Thyroid gland (tissue), 4 donors: ENCODE data around the gene SLC38A3. TPM values are rescaled to one million over a fixed set of nuclear protein-coding genes. Genes with fewer than 3 reads are reported as not detected.
A peak's percentile ranks its signal among the peaks of the same experiment; 100 is the strongest.

Experiments
- DNase-seq, 2 donors: peaks; one replicate each; pipeline ENCODE4 v3.0.0-alpha.2; 2019
- H3K27ac ChIP-seq, 3 donors: fragments of 200-600 bp; sonication (generic); 1 replicate in 2 of 3; 2 replicates in 1 of 3; pipeline ENCODE4 v1.5.1; 2016 to 2019; ENCODE audit warnings: mild to moderate bottlenecking in 1 of 3, moderate library complexity in 1 of 3
- H3K27me3 ChIP-seq: fragments of 200-600 bp; sonication (generic); one replicate; pipeline ENCODE4 v1.5.1; 2019
- H3K36me3 ChIP-seq, 2 donors: fragments of 200-600 bp; sonication (generic); one replicate each; pipeline ENCODE4 v1.5.1; 2016 to 2019
- H3K4me1 ChIP-seq, 2 donors: fragments of 200-600 bp; sonication (generic); one replicate each; pipeline ENCODE4 v1.5.1; 2017 to 2019
- H3K4me3 ChIP-seq, 3 donors: fragments of 200-600 bp; sonication (generic); replicated peaks in 1 of 3; 1 replicate in 2 of 3; 2 replicates in 1 of 3; pipeline ENCODE4 v1.5.1; 2016; ENCODE audit warnings: mild to moderate bottlenecking in 1 of 3
- H3K9me3 ChIP-seq: fragments of 200-600 bp; sonication (generic); one replicate; pipeline ENCODE4 v1.5.1; 2017
- CTCF ChIP-seq, 6 experiments: fragments of 200-600 bp in 3 of 6; fragments of 450-650 bp in 3 of 6; sonication (generic) in 3 of 6; IDR thresholded peaks; one replicate each; pipeline ENCODE4 v1.5.1; 2016 to 2019; ENCODE audit warnings: antibody characterized with exemption in 6 of 6, mild to moderate bottlenecking in 2 of 6, inconsistent platforms in 1 of 6, moderate library complexity in 1 of 6
- POLR2A ChIP-seq, 2 donors: fragments of 450-650 bp; IDR thresholded peaks; one replicate each; pipeline ENCODE4 v1.6.1; 2017; ENCODE audit warnings: antibody characterized with exemption in 2 of 2, mild to moderate bottlenecking in 2 of 2, moderate library complexity in 1 of 2
- WGBS, 2 donors: methylation state at CpG; one replicate each; pipeline ENCODE4 v1.1.5; 2017; 5-methylcytosine and 5-hydroxymethylcytosine counted together
- intact Hi-C: fragments of 100-400 bp; cut with DNase I; formaldehyde crosslinking; loops from one replicate; pipeline ENCODE4 v1.15.1; 2023
- total RNA-seq, 4 donors: library from RNA; depleted of rRNA; stranded (reverse); fragments of >200 nt; gene quantifications; one replicate each; pipeline ENCODE4 v1.2.3, GENCODE V29; 2016

Gene SLC38A3
- total RNA-seq, 4 donors from 2014 or later: 1.1 to 5.0 (median 3.6) TPM

- Histone ChIP-seq H3K27me3 (no peaks in the 10 kb centered on the region), H3K4me1 (peaks cover 66 to 76% of the 10 kb centered on the region in 2 donors), H3K36me3 (no peaks in the 10 kb centered on the region), H3K27ac (peak overlapping the region; percentile 87 to 92 (median 91)), H3K4me3 (no peak overlapping the region), H3K9me3 (no peaks in the 10 kb centered on the region)
- 79 to 81% methylated on average over 5 to 6 of the region's 6 CpGs for WGBS, 2 donors
- intact Hi-C loops: no loop called here
- TF ChIP-seq CTCF (IDR thresholded peaks at IDR 0.05): no peak
- peak in 1 of 2 donors; percentile 32 for TF ChIP-seq POLR2A (IDR thresholded peaks at IDR 0.05)
- DNase-seq: peak in 1 of 2 donors; percentile 32
Measured at GRCh38 chr3:50266017-50266416, 60.9 kb downstream of the SLC38A3 start.

- Histone ChIP-seq H3K27ac (peak overlapping the region; percentile 87 to 92 (median 91)), H3K4me1 (peaks cover 61 to 69% of the 10 kb centered on the region in 2 donors), H3K36me3 (no peaks in the 10 kb centered on the region), H3K27me3 (no peaks in the 10 kb centered on the region), H3K4me3 (peak overlapping the region in 2 of 3 donors; percentile 42 to 57), H3K9me3 (no peaks in the 10 kb centered on the region)
- DNase-seq: no peak
- intact Hi-C loops: no loop called here
- 20 to 53% methylated on average over 2 to 7 of the region's 7 CpGs for WGBS, 2 donors
- TF ChIP-seq POLR2A (IDR thresholded peaks at IDR 0.05) (no peak), CTCF (IDR thresholded peaks at IDR 0.05) (no peak)
Measured at GRCh38 chr3:50266836-50267235, 61.8 kb downstream of the SLC38A3 start.

GRCh38 chr3:50267280-50267913 lies 62.3 kb downstream of the SLC38A3 start:
- peak; percentile 83 to 84 for DNase-seq

GRCh38 chr3:50268276-50268675 lies 63.2 kb downstream of the SLC38A3 start:
- Histone ChIP-seq H3K36me3 (no peaks in the 10 kb centered on the region), H3K27ac (peak overlapping the region in 2 of 3 donors; percentile 87 to 92), H3K4me1 (peaks cover 64 to 79% of the 10 kb centered on the region in 2 donors), H3K9me3 (no peaks in the 10 kb centered on the region), H3K27me3 (no peaks in the 10 kb centered on the region), H3K4me3 (no peak overlapping the region)
- TF ChIP-seq CTCF (IDR thresholded peaks at IDR 0.05) (no peak), POLR2A (IDR thresholded peaks at IDR 0.05) (no peak)
- intact Hi-C loops: no loop called here
- DNase-seq: no peak
- WGBS, 2 donors: 59 to 68% methylated on average over 3 of the region's 3 CpGs

More at GRCh38 chr3:50267280-50267913, 62.3 kb downstream of the SLC38A3 start:
- peak in 1 of 2 donors; percentile 89 for TF ChIP-seq POLR2A (IDR thresholded peaks at IDR 0.05)
- TF ChIP-seq CTCF (IDR thresholded peaks at IDR 0.05): no peak
- no peaks in the 10 kb centered on the region for H3K9me3 ChIP-seq
- H3K4me3 ChIP-seq: peak overlapping the region in 2 of 3 donors; percentile 42 to 57
- 17 to 27% methylated on average over 6 to 8 of the region's 22 CpGs for WGBS, 2 donors
- intact Hi-C loops: no loop called here
- H3K4me1 ChIP-seq: peaks cover 61 to 72% of the 10 kb centered on the region in 2 donors
- peak overlapping the region; percentile 87 to 92 (median 91) for H3K27ac ChIP-seq
- H3K36me3 ChIP-seq: no peaks in the 10 kb centered on the region
- no peaks in the 10 kb centered on the region for H3K27me3 ChIP-seq

- Histone ChIP-seq H3K4me1 (peaks cover 68 to 80% of the 10 kb centered on the region in 2 donors), H3K27me3 (no peaks in the 10 kb centered on the region), H3K36me3 (no peaks in the 10 kb centered on the region), H3K4me3 (peak within 1 kb of the TSS in 1 of 3 donors; percentile 18), H3K9me3 (no peaks in the 10 kb centered on the region), H3K27ac (peak within 1 kb of the TSS; percentile 45 to 92 (median 87))
- intact Hi-C loops: no loop called here
- TF ChIP-seq CTCF (IDR thresholded peaks at IDR 0.05) (no peak), POLR2A (IDR thresholded peaks at IDR 0.05) (peak; percentile 38 to 57)
- 19 to 38% methylated on average over 6 to 9 of the region's 21 CpGs for WGBS, 2 donors
- peak; percentile 82 to 92 for DNase-seq
Measured at GRCh38 chr3:50268703-50269451, 63.8 kb downstream of the SLC38A3 start, which contains the start of gene SEMA3B. SEMA3B (plus strand) TSS chr3:50269147; CDS start chr3:50269241, 94 bp downstream.
